Stimulated activated naive CD8-positive, alpha-beta T cell treated with anti-CD3 and anti-CD28 coated beads, Interleukin-15, amount 100 ng/mL, for 72 hours (primary cell): ENCODE data around the gene PTPRG.

Experiments
- ATAC-seq: fragments of 150-1000 bp; cut with Tn5 transposase; 2 replicates; pipeline ENCODE4 v1.10.0; 2021; ENCODE audit warnings: mild to moderate bottlenecking, moderate library complexity
- DNase-seq, 2 donors: peaks; one replicate each; pipeline ENCODE4 v3.0.0; 2021 to 2022
- H3K27ac Mint-ChIP-seq, 2 donors: one replicate each; pipeline ENCODE4 v1.8.0; 2022; ENCODE audit warnings: mild to moderate bottlenecking in 2 of 2, mixed read lengths in 2 of 2, moderate library complexity in 2 of 2
- H3K27me3 Mint-ChIP-seq: one replicate; pipeline ENCODE4 v1.8.0; 2022; ENCODE audit warnings: mixed read lengths
- H3K4me1 Mint-ChIP-seq: one replicate; pipeline ENCODE4 v1.8.0; 2022; ENCODE audit warnings: mild to moderate bottlenecking, mixed read lengths
- H3K4me3 Mint-ChIP-seq, 2 donors: one replicate each; pipeline ENCODE4 v1.8.0; 2022; ENCODE audit warnings: mild to moderate bottlenecking in 2 of 2, mixed read lengths in 2 of 2, moderate library complexity in 1 of 2
- H3K9me3 Mint-ChIP-seq, 2 donors: one replicate each; pipeline ENCODE4 v1.8.0; 2022; ENCODE audit warnings: mixed read lengths in 2 of 2

PTPRG gene

GRCh38 chr3:61914276-61914675 is 352.9 kb downstream of the PTPRG start:
- no peak for ATAC-seq
- Mint-ChIP-seq H3K9me3 (no peaks in the 10 kb centered on the region), H3K27ac (no peak overlapping the region), H3K4me1 (no peaks in the 10 kb centered on the region), H3K27me3 (no peaks in the 10 kb centered on the region), H3K4me3 (no peak overlapping the region)
- DNase-seq: no peak

GRCh38 chr3:61915296-61915695 is 353.9 kb downstream of the PTPRG start:
- H3K27me3 Mint-ChIP-seq: no peaks in the 10 kb centered on the region
- DNase-seq (no peak), ATAC-seq (no peak)
- H3K4me3 Mint-ChIP-seq: no peak overlapping the region
- no peak overlapping the region for H3K27ac Mint-ChIP-seq
- H3K4me1 Mint-ChIP-seq: no peaks in the 10 kb centered on the region
- H3K9me3 Mint-ChIP-seq: no peaks in the 10 kb centered on the region

GRCh38 chr3:61919371-61919770 is 358.0 kb downstream of the PTPRG start:
- no peak overlapping the region for H3K27ac Mint-ChIP-seq
- H3K9me3 Mint-ChIP-seq: no peaks in the 10 kb centered on the region
- no peak overlapping the region for H3K4me3 Mint-ChIP-seq
- no peak for DNase-seq
- no peaks in the 10 kb centered on the region for H3K4me1 Mint-ChIP-seq
- no peak for ATAC-seq
- no peaks in the 10 kb centered on the region for H3K27me3 Mint-ChIP-seq

- H3K4me1 Mint-ChIP-seq: no peaks in the 10 kb centered on the region
- H3K4me3 Mint-ChIP-seq: no peak overlapping the region
- H3K9me3 Mint-ChIP-seq: no peaks in the 10 kb centered on the region
- H3K27me3 Mint-ChIP-seq: no peaks in the 10 kb centered on the region
- no peak for DNase-seq
- H3K27ac Mint-ChIP-seq: no peak overlapping the region
- ATAC-seq: no peak
Observed at GRCh38 chr3:61922118-61922517, 360.7 kb downstream of the PTPRG start.

GRCh38 chr3:61924090-61924735 is 362.8 kb downstream of the PTPRG start:
- Mint-ChIP-seq H3K4me1 (no peaks in the 10 kb centered on the region), H3K4me3 (no peak overlapping the region), H3K27me3 (no peaks in the 10 kb centered on the region), H3K27ac (no peak overlapping the region), H3K9me3 (no peaks in the 10 kb centered on the region)
- ATAC-seq (no peak), DNase-seq (no peak)

- H3K27me3 Mint-ChIP-seq: no peaks in the 10 kb centered on the region
- no peaks in the 10 kb centered on the region for H3K9me3 Mint-ChIP-seq
- no peak for ATAC-seq
- H3K4me1 Mint-ChIP-seq: no peaks in the 10 kb centered on the region
- H3K27ac Mint-ChIP-seq: no peak overlapping the region
- DNase-seq: no peak
- no peak overlapping the region for H3K4me3 Mint-ChIP-seq
Observed at GRCh38 chr3:61924991-61925390, 363.6 kb downstream of the PTPRG start.

- DNase-seq (no peak), ATAC-seq (no peak)
- Mint-ChIP-seq H3K4me3 (no peak overlapping the region), H3K27ac (no peak overlapping the region), H3K27me3 (no peaks in the 10 kb centered on the region), H3K9me3 (no peaks in the 10 kb centered on the region), H3K4me1 (no peaks in the 10 kb centered on the region)
Observed at GRCh38 chr3:61925721-61926120, 364.4 kb downstream of the PTPRG start.

- Mint-ChIP-seq H3K4me1 (no peaks in the 10 kb centered on the region), H3K27me3 (no peaks in the 10 kb centered on the region), H3K9me3 (no peaks in the 10 kb centered on the region), H3K27ac (no peak overlapping the region), H3K4me3 (no peak overlapping the region)
- DNase-seq (no peak), ATAC-seq (no peak)
Observed at GRCh38 chr3:61926923-61927322, 365.6 kb downstream of the PTPRG start.

GRCh38 chr3:61927332-61927731 is 366.0 kb downstream of the PTPRG start:
- H3K9me3 Mint-ChIP-seq: no peaks in the 10 kb centered on the region
- ATAC-seq (no peak), DNase-seq (no peak)
- no peak overlapping the region for H3K4me3 Mint-ChIP-seq
- no peaks in the 10 kb centered on the region for H3K27me3 Mint-ChIP-seq
- peak overlapping the region in 1 of 2 donors; percentile 30 for H3K27ac Mint-ChIP-seq
- no peaks in the 10 kb centered on the region for H3K4me1 Mint-ChIP-seq

- Mint-ChIP-seq H3K4me3 (no peak overlapping the region), H3K27me3 (no peaks in the 10 kb centered on the region), H3K9me3 (no peaks in the 10 kb centered on the region), H3K27ac (no peak overlapping the region), H3K4me1 (no peaks in the 10 kb centered on the region)
- DNase-seq: no peak
- no peak for ATAC-seq
Observed at GRCh38 chr3:61928039-61928438, 366.7 kb downstream of the PTPRG start.

GRCh38 chr3:61928776-61929314 is 367.5 kb downstream of the PTPRG start:
- Mint-ChIP-seq H3K4me3 (no peak overlapping the region), H3K27ac (no peak overlapping the region), H3K27me3 (no peaks in the 10 kb centered on the region), H3K4me1 (no peaks in the 10 kb centered on the region), H3K9me3 (no peaks in the 10 kb centered on the region)
- ATAC-seq: no peak
- DNase-seq: no peak

GRCh38 chr3:61929617-61930016 is 368.2 kb downstream of the PTPRG start:
- Mint-ChIP-seq H3K9me3 (no peaks in the 10 kb centered on the region), H3K27me3 (peaks cover under 1% of the 10 kb centered on the region), H3K4me1 (no peaks in the 10 kb centered on the region), H3K4me3 (no peak overlapping the region), H3K27ac (no peak overlapping the region)
- ATAC-seq (no peak), DNase-seq (no peak)

GRCh38 chr3:61932499-61932898 is 371.1 kb downstream of the PTPRG start:
- DNase-seq: no peak
- H3K4me1 Mint-ChIP-seq: no peaks in the 10 kb centered on the region
- H3K9me3 Mint-ChIP-seq: no peaks in the 10 kb centered on the region
- no peak overlapping the region for H3K27ac Mint-ChIP-seq
- peaks cover 8% of the 10 kb centered on the region for H3K27me3 Mint-ChIP-seq
- ATAC-seq: no peak
- H3K4me3 Mint-ChIP-seq: no peak overlapping the region

- Mint-ChIP-seq H3K9me3 (no peaks in the 10 kb centered on the region), H3K4me1 (no peaks in the 10 kb centered on the region), H3K27ac (no peak overlapping the region), H3K4me3 (no peak overlapping the region), H3K27me3 (peaks cover 8% of the 10 kb centered on the region)
- ATAC-seq (no peak), DNase-seq (no peak)
Observed at GRCh38 chr3:61933798-61934504, 372.6 kb downstream of the PTPRG start.

- H3K4me1 Mint-ChIP-seq: no peaks in the 10 kb centered on the region
- no peaks in the 10 kb centered on the region for H3K9me3 Mint-ChIP-seq
- no peak for ATAC-seq
- H3K27ac Mint-ChIP-seq: no peak overlapping the region
- no peak for DNase-seq
- peaks cover 8% of the 10 kb centered on the region for H3K27me3 Mint-ChIP-seq
- no peak overlapping the region for H3K4me3 Mint-ChIP-seq
Observed at GRCh38 chr3:61934505-61934871, 373.1 kb downstream of the PTPRG start.

GRCh38 chr3:61935814-61936213 is 374.4 kb downstream of the PTPRG start:
- DNase-seq: no peak
- ATAC-seq: no peak
- no peaks in the 10 kb centered on the region for H3K4me1 Mint-ChIP-seq
- H3K27me3 Mint-ChIP-seq: peaks cover 8% of the 10 kb centered on the region
- H3K27ac Mint-ChIP-seq: no peak overlapping the region
- no peak overlapping the region for H3K4me3 Mint-ChIP-seq
- H3K9me3 Mint-ChIP-seq: no peaks in the 10 kb centered on the region
